Retinal pigment epithelial cell (primary cell): ENCODE data around the gene NRM.

Experiments used
- DNase-seq: peaks from one replicate; pipeline ENCODE4 v3.0.0-alpha.2; 2010; ENCODE audit warnings: low read depth
- H3K4me3 ChIP-seq: 2 replicates; pipeline ENCODE4 v1.5.1; 2011; ENCODE audit warnings: mild to moderate bottlenecking, low read length, control low read depth, moderate library complexity
- CTCF ChIP-seq: conservative IDR thresholded peaks from 2 replicates; pipeline ENCODE4 v1.5.1; 2011; ENCODE audit warnings: low read depth, low read length, control low read depth, inconsistent platforms

The NRM gene

GRCh38 chr6:30685157-30686008 lies 5.4 kb downstream of the NRM start:
- TF ChIP-seq CTCF = peak; percentile 21
- H3K4me3 ChIP-seq = peak overlapping the region; percentile 84
- no peak for DNase-seq

DNA sequence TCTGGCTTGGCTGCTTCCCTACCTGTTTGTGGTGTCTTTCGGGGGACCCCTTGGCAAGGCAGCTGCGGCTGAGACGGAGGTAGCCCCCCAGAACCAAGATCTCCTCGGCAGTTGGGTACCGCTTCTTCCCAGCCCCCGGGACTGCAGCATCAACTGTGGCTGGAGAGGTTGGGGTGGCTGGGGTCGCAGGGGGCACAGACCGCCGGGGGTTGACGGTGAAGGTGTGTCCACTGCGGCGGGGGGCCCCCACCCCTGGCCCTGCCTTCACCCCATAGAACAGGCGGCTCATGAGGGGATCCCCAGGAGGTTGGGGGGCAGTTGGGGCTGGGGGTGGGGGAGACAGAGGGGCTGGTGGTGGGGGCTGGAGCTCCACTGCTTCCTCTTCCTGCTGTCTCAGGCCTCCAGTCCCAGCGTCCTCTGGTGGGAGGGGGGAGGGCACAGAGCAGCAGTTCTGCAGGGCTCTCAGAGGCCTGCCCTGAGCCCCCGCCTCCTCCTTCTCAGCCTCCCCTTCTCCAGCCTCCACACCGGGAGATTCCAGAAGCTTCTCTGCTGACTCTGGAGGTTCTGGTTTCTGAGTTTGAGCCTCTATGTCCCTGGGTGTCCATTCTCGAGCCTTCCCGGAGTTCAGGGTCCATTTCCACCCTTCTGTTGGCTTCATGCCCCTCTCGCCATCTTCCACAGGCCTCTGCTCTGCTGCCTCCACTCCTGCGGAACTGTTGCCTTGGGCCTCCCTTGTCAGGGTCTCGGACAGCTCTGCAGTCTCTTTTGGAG lies 6.2 kb downstream of the NRM start:
- peak overlapping the region; percentile 84 for H3K4me3 ChIP-seq
- TF ChIP-seq CTCF = no peak
- no peak for DNase-seq

DNA sequence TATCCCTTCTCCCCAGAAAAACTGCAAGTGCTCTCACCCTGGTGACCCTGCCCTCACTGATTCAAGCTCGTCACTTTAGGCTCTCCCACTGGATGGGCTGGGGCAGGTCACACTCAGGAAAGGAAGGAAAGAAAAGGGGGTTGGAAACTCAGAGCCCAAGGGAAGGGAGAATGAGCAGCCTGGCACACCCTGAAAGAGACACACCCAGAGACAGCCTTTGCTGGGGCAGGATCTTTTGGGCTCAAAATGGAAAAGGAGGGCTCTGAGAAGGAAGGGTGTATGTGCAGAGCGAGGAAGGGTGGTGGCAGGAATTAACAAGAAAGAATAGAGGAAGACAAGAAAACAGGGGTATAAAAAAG lies 6.8 kb downstream of the NRM start:
- TF ChIP-seq CTCF = no peak
- peak overlapping the region; percentile 51 for H3K4me3 ChIP-seq
- no peak for DNase-seq

DNA sequence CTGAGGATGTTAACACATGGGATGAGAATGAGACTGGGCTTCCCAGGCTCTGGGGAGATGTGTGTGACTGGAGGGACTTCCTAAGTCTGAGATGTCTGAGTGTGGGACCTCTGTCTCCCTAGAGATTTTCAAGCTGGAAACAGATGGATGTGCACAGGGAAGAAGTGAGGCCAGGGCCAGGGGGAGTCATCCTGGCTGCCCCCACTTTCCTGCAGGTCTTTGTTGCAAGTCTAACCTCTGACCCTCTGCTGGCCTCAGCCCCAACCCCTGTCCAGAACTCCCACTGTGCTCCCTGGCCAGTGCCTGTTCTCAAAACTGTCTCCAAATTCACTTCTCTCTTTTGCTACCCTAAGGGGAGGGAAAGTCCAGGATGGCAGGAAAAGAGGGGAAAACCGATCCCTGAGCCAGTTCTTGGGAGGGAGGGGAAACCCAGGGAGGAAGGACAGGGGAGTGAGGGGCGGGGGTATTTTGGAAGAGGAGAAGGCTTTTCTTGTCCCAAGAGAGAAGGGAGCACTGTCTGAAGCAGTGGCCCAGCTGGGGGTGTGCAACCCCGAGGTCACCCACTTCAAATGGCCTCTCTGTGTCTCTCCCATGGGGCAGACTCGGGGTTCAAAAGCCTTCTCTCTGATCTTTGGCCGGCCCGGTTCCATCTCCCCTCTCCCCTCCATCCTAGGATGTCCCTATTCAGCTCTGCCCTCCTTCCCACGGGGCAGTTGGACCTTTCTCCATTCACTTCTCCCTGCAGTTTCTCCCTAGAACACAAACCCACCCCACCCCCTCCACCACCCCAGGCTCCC lies 7.4 kb downstream of the NRM start:
- no peak for TF ChIP-seq CTCF
- no peak for DNase-seq
- H3K4me3 ChIP-seq = peak overlapping the region; percentile 51

DNA sequence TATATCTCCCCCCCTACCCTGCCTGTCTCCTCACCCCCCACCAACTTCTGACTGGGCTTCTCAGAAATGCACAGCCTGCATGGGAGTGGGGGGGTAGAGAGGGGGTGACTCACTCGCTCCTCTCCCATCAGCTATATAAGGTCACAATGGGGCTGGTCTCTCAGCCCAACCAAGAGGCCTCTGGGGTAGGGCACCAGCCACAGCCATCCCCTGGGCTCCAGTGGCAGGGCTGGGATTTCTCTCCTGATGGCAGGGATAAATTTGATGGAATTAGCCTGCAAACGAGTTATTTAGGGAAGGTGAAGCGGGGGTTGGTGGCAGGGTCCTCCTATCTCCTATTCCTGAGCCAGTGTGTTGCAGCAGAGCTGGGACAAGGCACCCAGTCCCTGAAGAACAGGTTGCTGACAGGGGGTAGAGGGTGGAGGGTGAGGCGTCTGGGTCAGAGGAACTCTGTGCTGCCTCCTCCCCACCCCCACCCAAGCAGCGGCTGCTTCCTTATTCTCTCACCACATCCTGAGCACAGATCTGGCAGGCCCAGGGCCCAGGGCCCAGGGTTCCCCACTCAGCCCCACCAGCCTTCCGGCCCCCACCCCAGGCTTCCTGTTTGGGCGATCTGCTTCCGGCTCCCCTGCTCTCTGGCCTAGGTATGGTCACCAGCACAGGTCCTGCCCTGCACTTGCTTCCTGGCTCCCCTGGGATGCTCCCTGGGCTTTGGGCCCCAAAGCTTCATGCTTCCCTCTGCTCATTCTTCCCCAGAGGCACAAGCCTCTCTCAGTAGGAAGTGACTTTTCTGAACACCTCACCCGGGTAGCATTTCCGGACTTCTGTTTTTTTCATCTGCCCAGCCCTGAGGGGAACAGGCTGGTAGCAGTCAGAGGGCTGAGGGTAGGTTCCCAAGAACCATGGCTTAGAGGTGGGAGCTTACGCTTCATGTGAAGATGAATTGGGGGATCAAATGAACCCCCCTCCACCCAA lies 8.4 kb downstream of the NRM start:
- no peak for TF ChIP-seq CTCF
- H3K4me3 ChIP-seq = peak overlapping the region; percentile 51
- DNase-seq = no peak

- H3K4me3 ChIP-seq = peak overlapping the region; percentile 51
- no peak for DNase-seq
- TF ChIP-seq CTCF = no peak
These were observed 9.0 kb downstream of the NRM start for GRCh38 chr6:30681766-30682142.
